ENCODE results near the gene COMT. TPM values are rescaled to one million over a fixed set of nuclear protein-coding genes. Genes with fewer than 3 reads are reported as not detected.

The COMT gene
- total and polyA plus RNA-seq, 2 experiments from 2014 or later, result 29.6 to 29.8 TPM

- TF ChIP-seq JUNB (IDR thresholded peaks at IDR 0.05; ENCODE audit: unreplicated experiment) (no peak), ZNF331 (CRISPR knock-in tag; IDR thresholded peaks at IDR 0.05; ENCODE audit: low read depth) (no peak), ZNF114 (CRISPR knock-in tag; IDR thresholded peaks at IDR 0.05) (no peak)
- TF ChIP-seq, protein P1, sequence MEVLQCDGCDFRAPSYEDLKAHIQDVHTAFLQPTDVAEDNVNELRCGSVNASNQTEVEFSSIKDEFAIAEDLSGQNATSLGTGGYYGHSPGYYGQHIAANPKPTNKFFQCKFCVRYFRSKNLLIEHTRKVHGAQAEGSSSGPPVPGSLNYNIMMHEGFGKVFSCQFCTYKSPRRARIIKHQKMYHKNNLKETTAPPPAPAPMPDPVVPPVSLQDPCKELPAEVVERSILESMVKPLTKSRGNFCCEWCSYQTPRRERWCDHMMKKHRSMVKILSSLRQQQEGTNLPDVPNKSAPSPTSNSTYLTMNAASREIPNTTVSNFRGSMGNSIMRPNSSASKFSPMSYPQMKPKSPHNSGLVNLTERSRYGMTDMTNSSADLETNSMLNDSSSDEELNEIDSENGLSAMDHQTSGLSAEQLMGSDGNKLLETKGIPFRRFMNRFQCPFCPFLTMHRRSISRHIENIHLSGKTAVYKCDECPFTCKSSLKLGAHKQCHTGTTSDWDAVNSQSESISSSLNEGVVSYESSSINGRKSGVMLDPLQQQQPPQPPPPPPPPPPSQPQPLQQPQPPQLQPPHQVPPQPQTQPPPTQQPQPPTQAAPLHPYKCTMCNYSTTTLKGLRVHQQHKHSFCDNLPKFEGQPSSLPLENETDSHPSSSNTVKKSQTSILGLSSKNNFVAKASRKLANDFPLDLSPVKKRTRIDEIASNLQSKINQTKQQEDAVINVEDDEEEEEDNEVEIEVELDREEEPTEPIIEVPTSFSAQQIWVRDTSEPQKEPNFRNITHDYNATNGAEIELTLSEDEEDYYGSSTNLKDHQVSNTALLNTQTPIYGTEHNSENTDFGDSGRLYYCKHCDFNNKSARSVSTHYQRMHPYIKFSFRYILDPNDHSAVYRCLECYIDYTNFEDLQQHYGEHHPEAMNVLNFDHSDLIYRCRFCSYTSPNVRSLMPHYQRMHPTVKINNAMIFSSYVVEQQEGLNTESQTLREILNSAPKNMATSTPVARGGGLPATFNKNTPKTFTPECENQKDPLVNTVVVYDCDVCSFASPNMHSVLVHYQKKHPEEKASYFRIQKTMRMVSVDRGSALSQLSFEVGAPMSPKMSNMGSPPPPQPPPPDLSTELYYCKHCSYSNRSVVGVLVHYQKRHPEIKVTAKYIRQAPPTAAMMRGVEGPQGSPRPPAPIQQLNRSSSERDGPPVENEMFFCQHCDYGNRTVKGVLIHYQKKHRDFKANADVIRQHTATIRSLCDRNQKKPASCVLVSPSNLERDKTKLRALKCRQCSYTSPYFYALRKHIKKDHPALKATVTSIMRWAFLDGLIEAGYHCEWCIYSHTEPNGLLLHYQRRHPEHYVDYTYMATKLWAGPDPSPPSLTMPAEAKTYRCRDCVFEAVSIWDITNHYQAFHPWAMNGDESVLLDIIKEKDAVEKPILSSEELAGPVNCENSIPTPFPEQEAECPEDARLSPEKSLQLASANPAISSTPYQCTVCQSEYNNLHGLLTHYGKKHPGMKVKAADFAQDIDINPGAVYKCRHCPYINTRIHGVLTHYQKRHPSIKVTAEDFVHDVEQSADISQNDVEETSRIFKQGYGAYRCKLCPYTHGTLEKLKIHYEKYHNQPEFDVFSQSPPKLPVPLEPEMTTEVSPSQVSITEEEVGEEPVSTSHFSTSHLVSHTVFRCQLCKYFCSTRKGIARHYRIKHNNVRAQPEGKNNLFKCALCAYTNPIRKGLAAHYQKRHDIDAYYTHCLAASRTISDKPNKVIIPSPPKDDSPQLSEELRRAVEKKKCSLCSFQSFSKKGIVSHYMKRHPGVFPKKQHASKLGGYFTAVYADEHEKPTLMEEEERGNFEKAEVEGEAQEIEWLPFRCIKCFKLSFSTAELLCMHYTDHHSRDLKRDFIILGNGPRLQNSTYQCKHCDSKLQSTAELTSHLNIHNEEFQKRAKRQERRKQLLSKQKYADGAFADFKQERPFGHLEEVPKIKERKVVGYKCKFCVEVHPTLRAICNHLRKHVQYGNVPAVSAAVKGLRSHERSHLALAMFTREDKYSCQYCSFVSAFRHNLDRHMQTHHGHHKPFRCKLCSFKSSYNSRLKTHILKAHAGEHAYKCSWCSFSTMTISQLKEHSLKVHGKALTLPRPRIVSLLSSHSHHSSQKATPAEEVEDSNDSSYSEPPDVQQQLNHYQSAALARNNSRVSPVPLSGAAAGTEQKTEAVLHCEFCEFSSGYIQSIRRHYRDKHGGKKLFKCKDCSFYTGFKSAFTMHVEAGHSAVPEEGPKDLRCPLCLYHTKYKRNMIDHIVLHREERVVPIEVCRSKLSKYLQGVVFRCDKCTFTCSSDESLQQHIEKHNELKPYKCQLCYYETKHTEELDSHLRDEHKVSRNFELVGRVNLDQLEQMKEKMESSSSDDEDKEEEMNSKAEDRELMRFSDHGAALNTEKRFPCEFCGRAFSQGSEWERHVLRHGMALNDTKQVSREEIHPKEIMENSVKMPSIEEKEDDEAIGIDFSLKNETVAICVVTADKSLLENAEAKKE (CRISPR knock-in tag; IDR thresholded peaks at IDR 0.05), result no peak
Measured at GRCh38 chr22:20011993-20012740, 70.6 kb downstream of the COMT start (continued).

- H3K27me3 Mint-ChIP-seq (ENCODE audit: insufficient read depth, low read depth, poor library complexity), result peaks cover 17% of the 10 kb centered on the region
- no peaks in the 10 kb centered on the region for H3K9me3 Mint-ChIP-seq
- Histone ChIP-seq H3K4me3 (no peak overlapping the region), H2AFZ (no peak overlapping the region), H4K20me1 (replicated peaks; ENCODE audit: insufficient read depth) (no peaks in the 10 kb centered on the region), H3F3A (replicated peaks; ENCODE audit: low read depth) (no peaks in the 10 kb centered on the region; the same call in 1 of the 2 replicates), H3K9me2 (ENCODE audit: insufficient read depth) (no peaks in the 10 kb centered on the region), H3K4me2 (no peak overlapping the region), H3K36me3 (ENCODE audit: insufficient read depth) (no peaks in the 10 kb centered on the region), H3K4me1 (ENCODE audit: insufficient read depth) (peaks cover 10% of the 10 kb centered on the region; the same call in 1 of the 2 replicates), H3K27me3 (ENCODE audit: insufficient read depth) (peaks cover 20% of the 10 kb centered on the region), H3K79me2 (replicated peaks; ENCODE audit: insufficient read depth) (no peaks in the 10 kb centered on the region), H3K27ac (ENCODE audit: low read depth) (no peak overlapping the region)
- no peaks in the 10 kb centered on the region; the same call in 2 of the 3 replicates for H3K36me3 Mint-ChIP-seq (ENCODE audit: low read depth)
- no peak for ATAC-seq
- H3K4me1 Mint-ChIP-seq, result peaks cover 3% of the 10 kb centered on the region; the same call in 2 of the 3 replicates
- H3K4me3 Mint-ChIP-seq, result no peak overlapping the region
- no peak for DNase-seq (ENCODE audit: low spot score)
- no peak overlapping the region for H3K27ac Mint-ChIP-seq
- no peak for TF ChIP-seq EZH2 (IDR thresholded peaks at IDR 0.05; ENCODE audit: low read depth, unreplicated experiment)
- TF ChIP-seq ZNF331 (CRISPR knock-in tag; IDR thresholded peaks at IDR 0.05; ENCODE audit: low read depth), result no peak
- TF ChIP-seq JUNB (IDR thresholded peaks at IDR 0.05; ENCODE audit: unreplicated experiment), result no peak
- TF ChIP-seq ETS1 (IDR thresholded peaks at IDR 0.05), result no peak
- TF ChIP-seq ZNF114 (CRISPR knock-in tag; IDR thresholded peaks at IDR 0.05), result no peak
- TF ChIP-seq, protein P2, sequence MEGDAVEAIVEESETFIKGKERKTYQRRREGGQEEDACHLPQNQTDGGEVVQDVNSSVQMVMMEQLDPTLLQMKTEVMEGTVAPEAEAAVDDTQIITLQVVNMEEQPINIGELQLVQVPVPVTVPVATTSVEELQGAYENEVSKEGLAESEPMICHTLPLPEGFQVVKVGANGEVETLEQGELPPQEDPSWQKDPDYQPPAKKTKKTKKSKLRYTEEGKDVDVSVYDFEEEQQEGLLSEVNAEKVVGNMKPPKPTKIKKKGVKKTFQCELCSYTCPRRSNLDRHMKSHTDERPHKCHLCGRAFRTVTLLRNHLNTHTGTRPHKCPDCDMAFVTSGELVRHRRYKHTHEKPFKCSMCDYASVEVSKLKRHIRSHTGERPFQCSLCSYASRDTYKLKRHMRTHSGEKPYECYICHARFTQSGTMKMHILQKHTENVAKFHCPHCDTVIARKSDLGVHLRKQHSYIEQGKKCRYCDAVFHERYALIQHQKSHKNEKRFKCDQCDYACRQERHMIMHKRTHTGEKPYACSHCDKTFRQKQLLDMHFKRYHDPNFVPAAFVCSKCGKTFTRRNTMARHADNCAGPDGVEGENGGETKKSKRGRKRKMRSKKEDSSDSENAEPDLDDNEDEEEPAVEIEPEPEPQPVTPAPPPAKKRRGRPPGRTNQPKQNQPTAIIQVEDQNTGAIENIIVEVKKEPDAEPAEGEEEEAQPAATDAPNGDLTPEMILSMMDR (conservative IDR thresholded peaks at IDR 0.05; ENCODE audit: low read depth in 2 of 2), result no peak
- no peak for TF ChIP-seq EZH2phosphoT487 (IDR thresholded peaks at IDR 0.05; ENCODE audit: unreplicated experiment)
Measured at GRCh38 chr22:20012741-20013331, 71.3 kb downstream of the COMT start.

Data from GM23338 (cell line).